ENCODE results near the gene SLC2A8.

SLC2A8 gene

GRCh38 chr9:127396253-127396807 is 639 bp upstream of the SLC2A8 start:
- Histone ChIP-seq H3K79me2 (ENCODE audit: insufficient read depth, low read length) (no peaks in the 10 kb centered on the region), H3K36me3 (ENCODE audit: insufficient read depth, low read length) (no peaks in the 10 kb centered on the region), H3K4me2 (ENCODE audit: low read length) (peak overlapping the region; percentile 63), H3F3A (ENCODE audit: insufficient read depth, low read length) (no peaks in the 10 kb centered on the region), H3K9me3 (ENCODE audit: low read length) (no peaks in the 10 kb centered on the region), H3K9me2 (ENCODE audit: low read depth, low read length) (no peaks in the 10 kb centered on the region), H2AFZ (ENCODE audit: low read length) (no peak overlapping the region), H3K27me3 (ENCODE audit: insufficient read depth, low read length) (no peaks in the 10 kb centered on the region), H4K20me1 (ENCODE audit: insufficient read depth, low read length) (no peaks in the 10 kb centered on the region), H3K9ac (ENCODE audit: low read length) (peak overlapping the region; percentile 34; the same call in 1 of the 2 replicates), H3K4me1 (ENCODE audit: insufficient read depth, low read length, severe bottlenecking) (peaks cover 18% of the 10 kb centered on the region), H3K27ac (ENCODE audit: low read depth, low read length, poor library complexity, severe bottlenecking) (no peak overlapping the region), H3K4me3 (ENCODE audit: low read depth, low read length, poor library complexity, severe bottlenecking) (peak overlapping the region; percentile 54)
- TF ChIP-seq, protein P1, sequence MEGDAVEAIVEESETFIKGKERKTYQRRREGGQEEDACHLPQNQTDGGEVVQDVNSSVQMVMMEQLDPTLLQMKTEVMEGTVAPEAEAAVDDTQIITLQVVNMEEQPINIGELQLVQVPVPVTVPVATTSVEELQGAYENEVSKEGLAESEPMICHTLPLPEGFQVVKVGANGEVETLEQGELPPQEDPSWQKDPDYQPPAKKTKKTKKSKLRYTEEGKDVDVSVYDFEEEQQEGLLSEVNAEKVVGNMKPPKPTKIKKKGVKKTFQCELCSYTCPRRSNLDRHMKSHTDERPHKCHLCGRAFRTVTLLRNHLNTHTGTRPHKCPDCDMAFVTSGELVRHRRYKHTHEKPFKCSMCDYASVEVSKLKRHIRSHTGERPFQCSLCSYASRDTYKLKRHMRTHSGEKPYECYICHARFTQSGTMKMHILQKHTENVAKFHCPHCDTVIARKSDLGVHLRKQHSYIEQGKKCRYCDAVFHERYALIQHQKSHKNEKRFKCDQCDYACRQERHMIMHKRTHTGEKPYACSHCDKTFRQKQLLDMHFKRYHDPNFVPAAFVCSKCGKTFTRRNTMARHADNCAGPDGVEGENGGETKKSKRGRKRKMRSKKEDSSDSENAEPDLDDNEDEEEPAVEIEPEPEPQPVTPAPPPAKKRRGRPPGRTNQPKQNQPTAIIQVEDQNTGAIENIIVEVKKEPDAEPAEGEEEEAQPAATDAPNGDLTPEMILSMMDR (IDR thresholded peaks at IDR 0.05; ENCODE audit: low read length) = no peak
- TF ChIP-seq EZH2 (IDR thresholded peaks at IDR 0.05; ENCODE audit: borderline replicate concordance, low read length) = no peak

DNA sequence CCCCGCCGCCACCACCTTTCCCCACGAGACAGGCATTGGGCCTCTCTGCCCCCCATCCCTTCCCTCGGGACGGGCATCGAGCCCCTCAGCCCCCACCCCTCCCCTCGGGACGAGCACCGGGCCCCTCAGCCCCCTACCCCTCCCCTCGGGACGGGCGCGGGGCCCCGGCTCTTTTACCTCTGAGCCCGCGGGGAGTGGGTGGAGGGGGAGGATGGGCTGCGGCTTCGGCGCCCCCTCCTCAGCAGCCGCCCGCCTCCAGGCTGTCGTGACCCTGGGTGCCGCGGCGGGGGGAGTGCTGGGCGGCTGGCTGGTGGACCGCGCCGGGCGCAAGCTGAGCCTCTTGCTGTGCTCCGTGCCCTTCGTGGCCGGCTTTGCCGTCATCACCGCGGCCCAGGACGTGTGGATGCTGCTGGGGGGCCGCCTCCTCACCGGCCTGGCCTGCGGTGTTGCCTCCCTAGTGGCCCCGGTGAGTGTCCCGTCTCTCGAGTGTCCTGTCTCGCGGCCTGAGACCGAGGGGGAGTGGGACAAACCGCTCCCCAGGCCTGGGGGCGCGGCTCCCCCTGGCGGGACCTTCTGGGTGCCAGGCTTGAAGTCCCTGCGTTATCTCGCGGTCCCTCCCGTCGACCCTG is 791 bp downstream of the SLC2A8 start:
- Histone ChIP-seq H4K20me1 (ENCODE audit: insufficient read depth, low read length) (no peaks in the 10 kb centered on the region), H3K9ac (ENCODE audit: low read length) (peak overlapping the region; percentile 70), H3K4me1 (ENCODE audit: insufficient read depth, low read length, severe bottlenecking) (peaks cover 18% of the 10 kb centered on the region), H2AFZ (ENCODE audit: low read length) (no peak overlapping the region), H3K4me3 (ENCODE audit: low read depth, low read length, poor library complexity, severe bottlenecking) (peak overlapping the region; percentile 71), H3K79me2 (ENCODE audit: insufficient read depth, low read length) (no peaks in the 10 kb centered on the region), H3K9me2 (ENCODE audit: low read depth, low read length) (no peaks in the 10 kb centered on the region), H3K27me3 (ENCODE audit: insufficient read depth, low read length) (no peaks in the 10 kb centered on the region), H3F3A (ENCODE audit: insufficient read depth, low read length) (no peaks in the 10 kb centered on the region), H3K27ac (ENCODE audit: low read depth, low read length, poor library complexity, severe bottlenecking) (no peak overlapping the region), H3K4me2 (ENCODE audit: low read length) (peak overlapping the region; percentile 61), H3K9me3 (ENCODE audit: low read length) (no peaks in the 10 kb centered on the region), H3K36me3 (ENCODE audit: insufficient read depth, low read length) (no peaks in the 10 kb centered on the region)
- TF ChIP-seq EZH2 (IDR thresholded peaks at IDR 0.05; ENCODE audit: borderline replicate concordance, low read length) = no peak
- TF ChIP-seq, protein P1 (IDR thresholded peaks at IDR 0.05; ENCODE audit: low read length) = peak; percentile 47

GRCh38 chr9:127398275-127398647 is 1.3 kb downstream of the SLC2A8 start:
- no peak for TF ChIP-seq EZH2 (IDR thresholded peaks at IDR 0.05; ENCODE audit: borderline replicate concordance, low read length)
- TF ChIP-seq, protein P1 (IDR thresholded peaks at IDR 0.05; ENCODE audit: low read length) = no peak
- Histone ChIP-seq H2AFZ (ENCODE audit: low read length) (no peak overlapping the region), H3K9ac (ENCODE audit: low read length) (no peak overlapping the region; the same call in 1 of the 2 replicates)

More at GRCh38 chr9:127398275-127398647, 1.3 kb downstream of the SLC2A8 start:
- Histone ChIP-seq H4K20me1 (ENCODE audit: insufficient read depth, low read length) (no peaks in the 10 kb centered on the region), H3K4me1 (ENCODE audit: insufficient read depth, low read length, severe bottlenecking) (peaks cover 18% of the 10 kb centered on the region), H3K36me3 (ENCODE audit: insufficient read depth, low read length) (no peaks in the 10 kb centered on the region), H3K4me2 (ENCODE audit: low read length) (peak overlapping the region; percentile 61), H3K9me2 (ENCODE audit: low read depth, low read length) (no peaks in the 10 kb centered on the region), H3F3A (ENCODE audit: insufficient read depth, low read length) (no peaks in the 10 kb centered on the region), H3K79me2 (ENCODE audit: insufficient read depth, low read length) (no peaks in the 10 kb centered on the region), H3K4me3 (ENCODE audit: low read depth, low read length, poor library complexity, severe bottlenecking) (peak overlapping the region; percentile 71), H3K27ac (ENCODE audit: low read depth, low read length, poor library complexity, severe bottlenecking) (no peak overlapping the region), H3K27me3 (ENCODE audit: insufficient read depth, low read length) (no peaks in the 10 kb centered on the region), H3K9me3 (ENCODE audit: low read length) (no peaks in the 10 kb centered on the region)
